IPS-15b (cell line): ENCODE data around the gene PASK.

ENCODE experiments used
- H3K27me3 ChIP-seq: one replicate; pipeline ENCODE4 v1.6.1; 2013; ENCODE audit warnings: low read length; ENCODE audit not compliant: control insufficient read depth, insufficient read depth
- H3K36me3 ChIP-seq: one replicate; pipeline ENCODE4 v1.6.1; 2013; ENCODE audit warnings: low read length; ENCODE audit not compliant: control insufficient read depth, insufficient read depth
- H3K4me1 ChIP-seq: one replicate; pipeline ENCODE4 v1.6.1; 2013; ENCODE audit warnings: mild to moderate bottlenecking, low read length; ENCODE audit not compliant: control insufficient read depth, insufficient read depth
- H3K4me3 ChIP-seq: one replicate; pipeline ENCODE4 v1.5.1; 2013; ENCODE audit warnings: low read depth, low read length
- H3K9ac ChIP-seq: one replicate; pipeline ENCODE4 v1.6.1; 2013; ENCODE audit warnings: low read depth, mild to moderate bottlenecking, low read length
- H3K9me3 ChIP-seq: one replicate; pipeline ENCODE4 v1.6.1; 2013; ENCODE audit warnings: mild to moderate bottlenecking, low read length; ENCODE audit not compliant: control insufficient read depth, insufficient read depth

The PASK gene

GRCh38 chr2:241070811-241071676, 78.2 kb downstream of the PASK start:
- Histone ChIP-seq H3K36me3 (no peaks in the 10 kb centered on the region), H3K4me1 (no peaks in the 10 kb centered on the region), H3K4me3 (no peak overlapping the region), H3K9ac (no peak overlapping the region), H3K9me3 (no peaks in the 10 kb centered on the region), H3K27me3 (no peaks in the 10 kb centered on the region)

- H3K4me3 ChIP-seq = no peak overlapping the region
- no peaks in the 10 kb centered on the region for H3K27me3 ChIP-seq
- H3K4me1 ChIP-seq = no peaks in the 10 kb centered on the region
- H3K36me3 ChIP-seq = no peaks in the 10 kb centered on the region
- H3K9ac ChIP-seq = no peak overlapping the region
- no peaks in the 10 kb centered on the region for H3K9me3 ChIP-seq
These were observed 78.9 kb downstream of the PASK start for GRCh38 chr2:241070361-241070760.

GRCh38 chr2:241069821-241070281, 79.4 kb downstream of the PASK start:
- Histone ChIP-seq H3K27me3 (no peaks in the 10 kb centered on the region), H3K9me3 (no peaks in the 10 kb centered on the region), H3K4me3 (no peak overlapping the region), H3K36me3 (no peaks in the 10 kb centered on the region), H3K4me1 (no peaks in the 10 kb centered on the region), H3K9ac (no peak overlapping the region)

- Histone ChIP-seq H3K9me3 (no peaks in the 10 kb centered on the region), H3K27me3 (no peaks in the 10 kb centered on the region), H3K4me3 (no peak overlapping the region), H3K9ac (no peak overlapping the region), H3K36me3 (no peaks in the 10 kb centered on the region), H3K4me1 (no peaks in the 10 kb centered on the region)
These were observed 80.1 kb downstream of the PASK start for GRCh38 chr2:241068942-241069810.

DNA sequence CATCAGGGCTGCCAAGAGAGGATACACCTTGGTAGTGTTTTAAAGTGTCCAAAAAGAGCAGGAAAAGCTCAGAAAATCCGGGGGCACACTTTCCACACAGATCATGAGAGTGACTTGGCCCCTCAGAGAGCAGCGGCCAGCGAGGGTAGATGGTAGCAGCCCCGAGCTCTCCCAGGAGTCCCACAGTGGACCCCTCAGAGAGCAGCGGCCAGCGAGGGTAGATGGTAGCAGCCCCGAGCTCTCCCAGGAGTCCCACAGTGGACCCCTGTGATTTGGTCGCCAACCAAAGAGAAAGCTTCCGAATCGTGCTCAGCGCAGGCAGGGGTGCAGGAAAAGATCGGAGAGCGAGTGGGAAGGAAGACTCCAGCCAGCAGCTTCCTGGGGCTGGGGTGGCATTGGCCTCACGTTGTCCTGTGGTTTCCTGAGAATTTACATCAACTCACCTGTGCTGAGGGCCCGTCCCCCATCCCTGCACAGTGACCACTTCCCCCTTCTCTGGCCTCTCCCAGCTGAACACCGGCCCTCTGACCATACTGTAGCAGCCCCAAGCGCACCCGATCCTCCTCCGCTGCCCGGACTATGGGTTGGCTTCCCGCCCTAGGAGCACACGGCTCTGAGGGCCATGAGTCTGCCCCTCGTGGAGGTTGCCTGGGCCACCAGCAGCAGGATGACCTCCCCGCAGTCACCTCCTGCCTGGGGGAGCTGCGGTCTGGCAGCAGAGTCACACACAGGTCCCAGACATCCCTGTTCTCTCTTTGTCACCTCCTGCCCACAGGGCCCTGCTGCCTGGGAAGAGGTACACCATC, 80.9 kb downstream of the PASK start:
- Histone ChIP-seq H3K9ac (no peak overlapping the region), H3K4me1 (no peaks in the 10 kb centered on the region), H3K9me3 (no peaks in the 10 kb centered on the region), H3K27me3 (no peaks in the 10 kb centered on the region), H3K4me3 (no peak overlapping the region), H3K36me3 (no peaks in the 10 kb centered on the region)

DNA sequence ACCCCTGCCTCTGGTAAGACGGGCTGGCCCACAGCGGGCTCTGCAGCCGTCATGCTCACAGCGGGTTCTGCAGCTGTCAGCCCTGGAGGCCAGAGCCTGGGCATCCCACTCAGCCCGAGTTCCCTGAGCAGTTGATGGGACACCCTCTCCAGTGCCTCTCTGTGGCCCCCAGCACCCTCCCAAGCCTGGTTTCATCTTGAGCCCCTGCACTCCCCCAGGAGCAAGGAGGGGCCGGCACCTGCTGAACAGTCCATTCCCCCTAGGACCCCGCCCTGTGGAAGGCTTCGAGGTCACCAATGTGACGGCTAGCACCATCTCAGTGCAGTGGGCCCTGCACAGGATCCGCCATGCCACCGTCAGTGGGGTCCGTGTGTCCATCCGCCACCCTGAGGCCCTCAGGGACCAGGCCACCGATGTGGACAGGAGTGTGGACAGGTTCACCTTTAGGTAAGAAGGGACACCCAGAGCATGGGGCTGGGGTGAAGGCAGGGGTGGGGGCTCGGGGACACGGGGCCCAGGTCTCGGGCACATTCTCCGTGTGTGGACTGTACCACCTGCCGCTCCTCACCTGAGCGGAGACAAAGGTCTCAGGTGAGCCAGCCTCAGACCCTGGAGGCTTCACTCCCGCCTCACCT, 81.7 kb downstream of the PASK start:
- Histone ChIP-seq H3K4me1 (no peaks in the 10 kb centered on the region), H3K36me3 (no peaks in the 10 kb centered on the region), H3K9ac (no peak overlapping the region), H3K9me3 (no peaks in the 10 kb centered on the region), H3K4me3 (no peak overlapping the region), H3K27me3 (no peaks in the 10 kb centered on the region)

DNA sequence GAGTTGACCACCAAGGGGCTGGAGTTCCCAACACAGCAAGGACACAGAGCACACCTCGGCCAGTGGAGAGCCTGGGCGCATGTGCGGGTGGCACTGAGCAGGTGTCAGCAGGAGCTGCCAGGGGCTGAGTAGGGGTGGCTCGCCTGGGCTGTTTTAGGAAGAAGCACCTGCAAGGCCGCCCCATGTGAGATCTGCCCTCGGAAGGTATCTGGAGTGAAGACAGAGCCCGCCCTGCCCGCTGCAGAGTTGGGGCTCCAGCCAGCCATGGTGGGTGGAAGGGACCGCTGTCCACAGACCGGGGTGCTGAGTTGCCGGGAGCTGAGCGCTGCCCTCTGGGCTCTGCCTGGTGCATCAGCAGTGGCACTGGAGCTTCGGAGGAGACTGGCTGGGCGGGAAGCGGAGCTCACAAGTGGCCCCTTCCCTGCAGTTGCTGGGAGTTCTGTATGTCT, 82.4 kb downstream of the PASK start:
- Histone ChIP-seq H3K27me3 (no peaks in the 10 kb centered on the region), H3K4me3 (no peak overlapping the region), H3K9ac (no peak overlapping the region), H3K36me3 (no peaks in the 10 kb centered on the region), H3K4me1 (no peaks in the 10 kb centered on the region), H3K9me3 (no peaks in the 10 kb centered on the region)

DNA sequence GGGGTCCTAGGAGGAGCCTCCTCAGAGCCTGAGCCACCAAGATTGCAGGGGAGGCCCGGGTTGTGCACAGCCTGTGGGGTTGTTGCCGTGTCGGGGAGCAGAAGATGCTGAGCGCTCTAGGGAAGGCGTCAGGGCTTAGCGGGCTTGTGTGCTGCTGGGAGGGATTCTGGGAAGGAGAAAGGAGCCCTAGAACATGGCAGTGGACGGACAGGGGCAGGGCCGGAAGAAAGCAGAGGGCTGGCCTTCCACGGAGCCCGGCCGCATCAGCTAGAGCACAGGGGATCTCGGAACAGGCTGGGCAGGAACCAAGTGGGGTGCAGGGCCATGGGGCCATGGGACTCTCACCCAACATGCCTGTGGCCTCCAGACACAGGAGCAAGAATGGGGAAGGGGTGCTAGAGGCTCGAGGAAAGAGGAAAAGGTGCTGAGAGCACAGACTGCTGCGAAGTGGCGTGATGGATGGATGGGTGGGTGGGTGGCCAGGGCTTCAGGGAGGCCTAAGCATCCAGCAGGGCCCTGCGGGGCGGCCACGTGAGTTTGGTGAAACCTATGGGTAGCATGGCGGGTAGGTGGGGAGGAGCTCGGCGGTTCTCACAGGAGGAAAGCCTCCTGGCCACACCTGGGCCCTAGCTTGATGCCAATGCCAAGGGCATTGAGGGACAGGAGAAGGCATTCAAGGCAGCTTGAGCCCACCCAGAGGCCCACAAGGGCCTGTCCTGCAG, 82.9 kb downstream of the PASK start:
- H3K4me3 ChIP-seq = no peak overlapping the region
- no peaks in the 10 kb centered on the region for H3K27me3 ChIP-seq
- no peaks in the 10 kb centered on the region for H3K36me3 ChIP-seq
- H3K9ac ChIP-seq = no peak overlapping the region
- H3K9me3 ChIP-seq = no peaks in the 10 kb centered on the region
- H3K4me1 ChIP-seq = no peaks in the 10 kb centered on the region

DNA sequence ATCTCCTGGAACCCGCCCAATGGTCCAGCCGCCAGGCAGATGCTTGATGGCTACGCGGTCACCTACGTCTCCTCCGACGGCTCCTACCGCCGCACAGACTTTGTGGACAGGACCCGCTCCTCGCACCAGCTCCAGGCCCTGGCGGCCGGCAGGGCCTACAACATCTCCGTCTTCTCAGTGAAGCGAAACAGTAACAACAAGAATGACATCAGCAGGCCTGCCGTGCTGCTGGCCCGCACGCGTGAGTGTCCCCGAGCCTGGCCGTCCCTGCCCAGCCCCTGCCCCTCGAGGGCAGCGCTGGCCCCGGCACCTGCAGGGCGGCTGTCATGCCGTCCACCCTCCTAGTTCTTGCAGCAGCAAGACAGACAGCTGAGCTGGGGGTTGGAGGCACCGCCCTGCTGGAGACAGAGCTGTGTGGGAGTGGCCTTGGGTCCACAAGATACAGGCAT, 83.9 kb downstream of the PASK start:
- Histone ChIP-seq H3K4me1 (no peaks in the 10 kb centered on the region), H3K9me3 (no peaks in the 10 kb centered on the region), H3K9ac (no peak overlapping the region), H3K27me3 (no peaks in the 10 kb centered on the region), H3K4me3 (no peak overlapping the region), H3K36me3 (no peaks in the 10 kb centered on the region)

DNA sequence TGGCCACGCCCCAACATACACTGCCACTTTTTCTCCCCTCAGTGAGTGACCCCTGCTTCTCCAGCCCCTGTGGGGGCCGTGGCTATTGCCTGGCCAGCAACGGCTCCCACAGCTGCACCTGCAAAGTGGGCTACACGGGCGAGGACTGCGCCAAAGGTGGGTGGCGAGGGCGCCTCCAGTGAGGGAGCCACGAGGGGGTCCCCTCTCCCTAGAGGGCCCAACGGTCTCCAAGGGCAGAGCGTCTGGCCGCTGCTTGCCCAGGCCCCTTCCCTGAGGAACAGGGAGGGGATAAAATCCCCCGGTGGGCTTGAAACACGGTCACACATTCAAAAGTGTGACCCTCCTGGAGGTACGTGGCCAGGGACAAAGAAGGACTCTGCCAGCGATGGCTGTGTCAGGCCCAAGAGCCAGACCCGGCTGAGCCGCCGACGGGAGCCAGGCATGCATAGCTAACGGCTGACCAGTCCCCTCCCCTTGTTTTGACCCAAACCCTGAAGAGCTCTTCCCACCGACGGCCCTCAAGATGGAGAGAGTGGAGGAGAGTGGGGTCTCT, 84.4 kb downstream of the PASK start:
- H3K9me3 ChIP-seq = no peaks in the 10 kb centered on the region
- H3K4me1 ChIP-seq = no peaks in the 10 kb centered on the region
- no peak overlapping the region for H3K4me3 ChIP-seq
- no peaks in the 10 kb centered on the region for H3K36me3 ChIP-seq
- no peaks in the 10 kb centered on the region for H3K27me3 ChIP-seq
- no peak overlapping the region for H3K9ac ChIP-seq
